Measurements from ENCODE around the gene CAMK4. TPM values are rescaled to one million over a fixed set of nuclear protein-coding genes. Genes with fewer than 3 reads are reported as not detected.

Gene CAMK4
- total RNA-seq, result 2.2 and 5.4 TPM in 2 replicates

DNA sequence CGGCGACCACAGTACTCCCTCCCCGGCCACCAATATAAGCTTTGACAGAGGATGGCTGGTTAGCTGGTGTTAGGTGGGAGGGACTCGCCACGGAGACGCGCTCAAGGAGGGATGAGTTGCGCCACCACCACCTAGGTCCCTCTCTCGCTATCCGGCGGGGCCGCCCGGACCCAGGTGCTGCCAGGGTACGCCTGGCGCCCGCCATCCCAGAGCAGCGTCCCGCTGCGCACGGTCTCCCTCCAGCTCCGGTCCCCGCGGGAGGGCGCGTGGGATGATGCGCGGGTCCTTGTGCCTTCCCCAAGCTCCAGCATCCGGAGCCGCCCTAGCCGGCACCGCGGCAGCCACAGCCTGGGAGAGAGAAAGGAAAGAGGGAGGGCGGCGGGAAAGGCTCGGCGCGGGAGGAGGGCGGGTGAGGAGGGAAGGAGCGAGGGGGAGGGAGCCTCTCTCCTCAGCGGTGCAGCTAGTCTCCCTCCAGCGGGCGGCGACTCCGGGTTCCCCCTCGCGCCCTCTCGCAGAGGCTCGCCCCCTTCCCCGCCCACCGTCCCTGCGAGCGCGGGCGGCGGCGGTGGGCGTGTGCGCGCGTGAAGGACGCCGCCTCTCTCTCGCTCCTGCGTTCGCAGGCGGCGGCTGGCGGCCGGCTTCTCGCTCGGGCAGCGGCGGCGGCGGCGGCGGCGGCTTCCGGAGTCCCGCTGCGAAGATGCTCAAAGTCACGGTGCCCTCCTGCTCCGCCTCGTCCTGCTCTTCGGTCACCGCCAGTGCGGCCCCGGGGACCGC is at the start of gene CAMK4:
CAMK4 (plus strand) TSS at position 598 of the 774 bp plus-strand sequence; CDS start at position 698, 100 bp downstream.
- DNase-seq (ENCODE audit: low read depth, low spot score), result no peak

DNA sequence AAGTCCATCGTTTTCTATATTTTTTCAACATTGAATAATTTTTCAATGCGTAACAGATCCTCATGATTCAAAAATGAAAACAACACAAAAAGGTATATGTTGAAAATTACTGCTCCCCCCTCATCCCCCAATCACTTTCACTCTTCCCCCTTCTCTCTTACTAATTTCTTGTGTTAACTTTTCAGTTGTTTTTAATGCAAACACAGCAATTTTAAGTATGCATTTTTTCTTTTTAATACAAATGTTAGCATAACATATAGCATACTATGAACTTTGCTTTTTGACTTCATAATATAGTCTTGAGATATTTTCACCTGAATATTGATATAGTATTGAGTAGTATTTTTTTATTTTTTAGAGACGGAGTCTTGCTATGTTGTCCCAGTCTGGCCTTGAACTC is 41.1 kb upstream of the CAMK4 start:
- DNase-seq (ENCODE audit: low read depth, low spot score), result no peak

DNA sequence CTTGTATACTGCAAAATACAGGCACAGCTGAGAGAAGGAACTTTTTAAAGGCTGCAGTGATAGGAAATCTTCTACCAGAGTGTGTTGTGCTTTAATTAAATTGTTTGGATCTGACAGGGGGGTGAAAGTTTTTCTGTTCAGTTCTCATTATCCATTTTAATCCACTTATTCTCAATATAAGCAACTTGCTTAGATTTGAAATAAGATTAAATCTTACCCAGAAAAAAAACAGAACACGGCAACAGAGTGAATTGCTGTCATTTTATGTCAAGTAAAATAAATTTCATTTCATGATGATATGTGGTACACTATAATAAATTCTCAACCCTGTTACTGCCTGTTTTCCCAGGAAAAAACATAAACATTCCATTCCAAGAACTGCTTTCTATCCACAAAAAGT is 37.1 kb upstream of the CAMK4 start:
- no peak for DNase-seq (ENCODE audit: low read depth, low spot score)

DNA sequence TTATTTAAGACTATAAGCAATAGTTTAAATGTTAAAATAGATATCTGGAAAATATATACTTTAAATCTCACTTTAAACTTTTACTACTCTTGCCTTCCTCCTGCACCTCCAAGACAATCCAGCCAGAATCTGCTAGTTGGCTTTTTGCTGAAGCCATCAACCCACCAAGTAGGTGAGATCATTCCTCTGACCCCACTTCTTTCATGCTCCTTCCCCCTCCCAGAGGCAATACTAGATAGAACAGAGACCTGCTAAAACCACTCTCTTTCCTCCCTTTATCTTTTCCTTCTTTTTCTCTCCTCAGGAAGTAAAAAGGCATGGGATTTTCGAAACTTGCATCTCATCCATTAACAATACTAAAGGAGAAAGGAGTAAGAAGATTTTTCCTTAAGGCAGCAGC is 30.1 kb upstream of the CAMK4 start:
- DNase-seq (ENCODE audit: low read depth, low spot score), result no peak

DNA sequence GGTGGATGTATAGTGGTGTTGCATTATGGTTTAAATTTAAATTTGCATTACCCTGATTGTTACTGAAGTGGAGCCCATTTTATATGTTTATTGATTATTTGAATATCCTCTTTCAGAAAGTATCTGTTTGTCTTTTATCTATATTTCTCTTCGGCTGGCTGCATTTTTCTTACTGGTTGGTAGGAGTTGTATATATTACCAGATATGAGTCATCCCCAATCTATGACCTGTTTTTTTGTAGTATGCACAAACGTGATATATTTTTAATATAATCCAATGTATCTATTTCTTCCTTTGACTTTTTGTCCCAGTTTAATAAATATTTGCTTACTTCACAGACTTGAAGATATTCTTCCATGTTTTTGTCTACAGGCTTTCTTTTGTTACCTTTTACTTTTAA is 29.3 kb upstream of the CAMK4 start:
- DNase-seq (ENCODE audit: low read depth, low spot score), result no peak

DNA sequence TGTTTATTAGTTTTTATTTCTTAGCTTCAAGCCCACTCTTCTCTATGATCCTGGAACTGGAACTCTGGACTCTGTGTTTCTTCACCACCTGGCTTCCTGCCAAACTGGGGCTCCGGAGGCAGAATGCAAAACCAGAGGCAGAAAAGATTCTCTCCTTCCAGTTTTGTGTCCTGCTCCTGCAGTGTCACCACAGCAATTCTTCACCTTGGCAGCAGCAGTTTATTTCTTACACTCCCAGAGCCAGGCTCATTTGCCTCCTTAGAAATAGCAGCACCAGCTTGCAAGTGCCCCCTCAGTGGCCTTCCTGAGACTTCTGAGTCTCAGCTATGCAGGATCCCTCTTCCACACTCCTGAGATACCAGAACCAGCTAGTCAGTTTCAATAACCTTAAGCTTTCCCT is 26.7 kb upstream of the CAMK4 start:
- no peak for DNase-seq (ENCODE audit: low read depth, low spot score)

DNA sequence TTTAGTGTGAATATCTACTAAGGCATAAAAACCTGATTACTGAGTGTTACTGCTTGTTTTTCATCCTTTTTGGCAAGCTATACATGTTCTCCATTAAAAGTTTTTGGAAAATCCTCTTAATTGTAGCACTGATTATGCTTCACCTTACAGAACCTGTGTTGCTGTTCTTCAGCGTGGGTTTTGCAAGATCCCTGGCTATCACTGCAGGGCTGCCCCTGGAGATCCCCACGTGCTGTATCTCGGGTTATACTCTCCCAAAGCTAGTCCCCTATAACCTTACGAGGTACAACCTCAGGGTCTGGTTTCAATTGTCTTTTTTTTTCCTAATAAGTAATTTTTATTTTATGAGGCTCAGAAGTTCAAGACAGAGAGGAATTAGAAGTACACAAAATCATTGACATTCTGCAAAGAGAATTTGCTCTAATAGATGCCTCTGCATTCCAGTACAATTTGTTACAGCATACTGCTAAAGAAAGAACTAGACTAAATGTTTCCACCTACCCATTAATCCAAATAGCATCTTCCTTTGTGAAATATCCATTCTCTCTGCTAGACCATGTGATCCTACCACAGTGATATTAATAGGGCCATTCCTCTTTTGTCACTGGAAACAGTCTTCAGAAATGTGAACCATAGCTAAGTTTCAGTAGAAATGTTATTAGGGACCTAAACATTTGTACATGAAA is 25.8 kb upstream of the CAMK4 start:
- no peak for DNase-seq (ENCODE audit: low read depth, low spot score)

DNA sequence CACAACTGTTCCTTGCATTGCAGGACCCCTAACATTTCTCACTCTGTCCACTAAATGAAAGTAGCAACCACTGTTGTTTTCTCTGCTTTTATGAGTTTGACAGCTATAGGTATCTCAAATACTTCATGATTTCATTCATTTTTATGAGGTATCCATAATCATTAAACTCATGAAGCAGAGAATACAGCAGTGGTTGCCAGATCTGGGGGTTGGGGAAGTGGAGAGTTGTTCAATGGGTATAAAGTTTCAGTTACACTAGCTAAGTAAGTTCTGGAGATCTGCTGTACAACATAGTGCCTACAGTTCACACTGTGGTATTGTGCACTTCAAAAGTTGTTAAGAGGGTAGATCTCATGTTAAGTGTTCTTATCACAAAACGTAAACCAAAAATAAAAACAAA is 23.4 kb upstream of the CAMK4 start:
- DNase-seq (ENCODE audit: low read depth, low spot score), result no peak

DNA sequence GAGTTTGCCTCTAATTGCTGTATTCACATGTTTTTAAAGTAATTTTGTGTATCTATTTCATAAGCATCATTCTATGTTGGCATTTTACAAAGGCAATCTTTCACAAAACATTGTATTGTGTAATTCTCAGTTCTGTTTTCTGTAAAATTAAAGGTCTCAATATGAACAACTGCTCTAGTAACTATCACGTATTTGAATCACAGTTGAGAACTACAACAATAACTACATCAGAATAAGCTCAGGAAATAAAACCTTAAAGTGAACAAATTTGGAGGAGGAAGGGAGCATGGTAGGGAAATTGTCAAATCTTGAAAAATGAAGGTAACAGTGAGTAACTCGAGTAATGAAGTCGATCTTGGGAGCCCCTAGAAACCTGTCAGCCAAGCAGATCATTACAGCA is 22.5 kb upstream of the CAMK4 start:
- DNase-seq (ENCODE audit: low read depth, low spot score), result no peak

DNA sequence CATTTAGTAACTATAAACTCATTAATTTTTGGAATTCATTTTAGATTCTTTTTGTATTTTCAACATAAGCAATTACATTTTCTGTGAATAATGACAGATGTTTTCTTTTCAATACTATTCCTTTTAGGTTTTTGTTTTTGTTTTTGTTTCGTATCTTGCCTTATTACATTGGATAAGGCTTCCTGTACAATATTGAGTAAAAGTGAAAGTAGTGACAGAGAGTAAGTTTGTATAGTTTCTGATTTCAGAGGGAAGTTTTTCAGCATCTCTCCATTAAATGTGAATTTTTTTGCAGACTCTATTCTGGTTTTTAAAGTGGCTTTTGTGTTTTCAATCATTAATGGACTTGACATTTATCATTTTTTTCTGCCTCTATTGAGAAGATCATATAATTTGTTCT is 12.8 kb upstream of the CAMK4 start:
- no peak for DNase-seq (ENCODE audit: low read depth, low spot score)

DNA sequence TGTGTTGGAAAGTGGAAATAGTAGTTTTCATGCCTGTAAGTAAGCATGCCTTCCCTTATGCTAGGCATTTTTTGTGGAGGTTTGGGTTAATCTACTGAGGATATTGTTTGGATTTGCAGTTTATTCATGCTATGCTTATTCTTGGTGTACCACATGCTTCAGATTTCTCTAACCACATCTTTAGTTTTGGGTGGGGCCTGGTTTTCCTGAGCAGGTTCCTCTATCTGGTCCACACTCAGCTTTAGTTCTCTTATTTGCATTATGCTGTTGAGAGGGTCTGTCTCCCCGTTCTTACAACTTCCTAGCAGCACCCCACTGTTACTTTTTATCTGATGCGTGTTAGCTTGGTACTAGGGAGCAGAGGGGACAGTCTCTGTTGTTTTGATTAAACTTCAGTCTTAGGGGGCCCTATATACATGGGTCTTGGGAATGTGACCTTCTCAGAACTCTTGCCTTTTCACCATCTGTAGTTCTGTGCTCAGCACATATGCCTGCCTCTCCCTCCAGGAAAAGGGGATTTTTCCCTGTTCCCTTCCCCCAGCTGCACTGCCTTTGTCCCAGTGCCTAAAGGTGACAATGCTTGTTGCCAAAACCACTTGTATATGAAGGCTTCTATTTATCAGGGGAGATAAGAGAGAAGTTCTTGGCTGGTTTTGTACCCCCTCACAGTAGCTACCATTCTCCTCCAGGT is 10.0 kb upstream of the CAMK4 start:
- no peak for DNase-seq (ENCODE audit: low read depth, low spot score)

DNA sequence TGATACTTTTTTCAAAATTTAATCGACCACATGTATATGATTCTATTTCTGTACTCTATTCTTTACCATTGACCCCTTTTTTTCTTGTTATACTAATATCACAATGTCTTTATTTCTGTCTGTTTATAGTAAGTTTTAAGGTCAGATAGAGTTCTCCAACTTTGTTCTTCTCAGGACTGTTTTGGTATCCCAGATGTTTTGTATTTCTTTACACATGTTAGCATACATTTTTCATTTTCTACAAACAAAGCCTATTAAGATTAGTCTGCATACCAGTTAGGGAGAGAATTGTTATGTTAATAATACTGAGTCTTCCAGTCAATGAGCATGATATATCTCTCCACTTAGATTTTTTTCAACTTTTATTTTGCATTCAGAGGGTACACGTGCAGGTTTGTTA is 8.2 kb upstream of the CAMK4 start:
- no peak for DNase-seq (ENCODE audit: low read depth, low spot score)

DNA sequence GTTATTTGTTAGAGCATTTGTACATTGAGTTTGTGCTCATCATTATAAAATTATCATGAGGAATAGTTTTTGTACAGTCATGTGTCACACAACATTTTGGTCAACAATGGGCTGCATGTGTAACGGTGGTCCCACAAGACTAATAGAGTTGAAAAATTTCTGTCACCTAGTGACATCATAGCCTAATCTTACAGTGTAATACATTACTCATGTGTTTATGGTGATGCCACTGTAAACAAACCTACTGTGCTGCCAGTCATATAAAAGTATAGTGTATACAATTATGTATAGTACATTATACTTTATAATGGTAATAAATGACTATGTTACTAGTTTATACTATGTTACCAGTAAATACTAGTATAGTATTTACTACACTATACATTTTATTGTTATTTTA is 3.0 kb upstream of the CAMK4 start:
- DNase-seq (ENCODE audit: low read depth, low spot score), result no peak

DNA sequence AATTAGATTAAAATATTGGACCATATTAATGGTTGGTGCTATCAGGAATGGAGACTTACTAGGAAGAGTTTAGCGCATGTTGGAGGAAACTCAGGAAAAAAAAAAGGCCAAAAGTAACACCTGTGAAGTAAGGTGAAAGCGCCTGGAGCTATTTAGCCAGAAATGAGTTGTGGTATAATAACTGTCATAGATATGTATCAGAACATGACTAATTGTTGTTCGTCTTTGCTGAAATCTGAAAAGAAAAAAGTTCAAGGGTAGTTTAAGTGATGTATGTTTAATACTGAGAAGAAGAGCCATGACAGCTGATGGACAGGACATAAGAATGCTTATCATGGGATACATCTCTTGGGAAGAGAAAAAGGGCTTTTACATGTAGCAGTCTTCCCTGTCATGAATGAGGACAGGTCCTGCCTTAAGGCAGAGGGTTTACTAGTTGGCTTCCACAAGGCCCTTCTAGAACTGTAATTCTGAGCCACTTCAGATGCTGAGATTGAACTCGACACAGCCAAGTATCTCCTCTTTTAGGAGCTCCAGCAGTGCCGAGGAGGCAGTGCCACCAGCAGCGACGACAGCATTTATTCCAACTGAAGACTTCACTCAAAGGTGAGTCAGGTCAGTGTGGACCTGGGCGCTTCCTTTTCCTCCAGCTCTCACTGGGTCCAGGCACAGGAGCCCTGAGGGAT is 940 bp upstream of the CAMK4 start:
- no peak for DNase-seq (ENCODE audit: low read depth, low spot score)

DNA sequence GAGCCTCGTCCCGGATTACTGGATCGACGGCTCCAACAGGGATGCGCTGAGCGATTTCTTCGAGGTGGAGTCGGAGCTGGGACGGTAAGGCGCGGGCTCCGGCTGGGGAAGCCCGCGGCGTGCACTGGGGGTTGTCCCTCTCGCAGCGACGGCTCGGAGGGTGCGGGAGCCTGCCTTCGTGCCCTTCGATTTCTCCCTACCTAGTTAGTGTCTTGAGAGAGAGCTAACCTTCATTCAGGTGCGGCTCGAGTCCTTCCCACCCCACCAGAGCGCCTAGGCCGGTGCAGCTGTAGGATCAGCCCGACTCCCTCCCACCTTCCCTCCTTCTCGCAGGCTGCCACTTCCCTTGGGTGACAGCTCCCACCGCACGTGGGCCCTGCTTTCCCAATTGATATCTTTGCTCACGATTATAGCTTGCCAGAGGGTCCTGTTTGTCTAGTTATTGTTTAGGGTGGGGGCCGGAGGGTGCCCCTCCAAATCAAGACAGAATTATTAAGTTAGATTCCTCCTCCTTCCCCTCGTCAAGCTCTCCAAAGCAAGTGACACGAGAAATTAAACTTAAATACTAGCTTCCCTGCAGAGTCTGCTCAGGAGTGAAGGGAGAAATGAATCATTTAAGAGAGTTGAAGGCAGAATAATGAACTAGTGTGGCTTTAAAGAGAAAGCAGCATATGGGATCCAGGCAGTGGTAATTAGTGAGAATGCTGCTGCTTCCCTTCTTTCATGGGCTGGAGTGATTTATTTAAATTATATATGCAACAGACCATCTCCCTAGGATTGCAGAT is 569 bp downstream of the CAMK4 start:
- no peak for DNase-seq (ENCODE audit: low read depth, low spot score)

DNA sequence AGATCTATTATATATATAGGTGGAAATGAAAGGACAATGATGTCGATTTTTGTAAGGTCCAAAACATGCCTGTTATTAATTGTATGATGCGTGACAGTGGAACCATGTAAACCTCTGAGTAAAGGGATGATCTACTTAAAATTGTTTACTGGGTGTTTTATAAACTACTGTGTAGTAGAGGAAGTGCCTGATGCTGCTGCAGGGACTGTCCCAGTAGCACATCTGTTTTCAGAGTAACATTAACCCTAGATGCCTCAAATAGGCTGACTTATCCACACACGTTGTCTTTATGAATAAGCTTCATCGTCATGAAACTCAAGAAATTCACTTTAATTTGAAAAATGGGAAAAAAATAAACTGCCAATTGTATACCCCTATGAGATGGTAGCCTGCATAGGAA is 1.7 kb downstream of the CAMK4 start:
- DNase-seq (ENCODE audit: low read depth, low spot score), result no peak

DNA sequence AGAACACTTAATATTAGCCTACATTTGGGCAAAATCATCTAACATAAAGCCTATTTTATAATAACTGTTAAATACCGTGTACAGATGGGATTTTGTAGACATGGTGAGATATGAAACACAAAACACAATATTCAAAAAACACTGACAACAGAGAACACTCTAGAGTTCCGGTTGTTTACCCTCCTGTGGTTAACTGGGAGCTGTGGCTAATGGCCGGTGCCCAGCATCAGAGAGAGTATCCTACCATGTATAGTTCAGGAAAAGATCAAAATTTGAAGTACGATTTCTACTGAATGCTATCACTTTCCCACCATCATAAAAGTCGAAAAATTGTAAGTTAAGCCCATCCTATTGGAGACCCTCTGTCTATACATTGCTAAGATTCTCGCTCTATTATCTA is 2.4 kb downstream of the CAMK4 start:
- DNase-seq (ENCODE audit: low read depth, low spot score), result no peak

DNA sequence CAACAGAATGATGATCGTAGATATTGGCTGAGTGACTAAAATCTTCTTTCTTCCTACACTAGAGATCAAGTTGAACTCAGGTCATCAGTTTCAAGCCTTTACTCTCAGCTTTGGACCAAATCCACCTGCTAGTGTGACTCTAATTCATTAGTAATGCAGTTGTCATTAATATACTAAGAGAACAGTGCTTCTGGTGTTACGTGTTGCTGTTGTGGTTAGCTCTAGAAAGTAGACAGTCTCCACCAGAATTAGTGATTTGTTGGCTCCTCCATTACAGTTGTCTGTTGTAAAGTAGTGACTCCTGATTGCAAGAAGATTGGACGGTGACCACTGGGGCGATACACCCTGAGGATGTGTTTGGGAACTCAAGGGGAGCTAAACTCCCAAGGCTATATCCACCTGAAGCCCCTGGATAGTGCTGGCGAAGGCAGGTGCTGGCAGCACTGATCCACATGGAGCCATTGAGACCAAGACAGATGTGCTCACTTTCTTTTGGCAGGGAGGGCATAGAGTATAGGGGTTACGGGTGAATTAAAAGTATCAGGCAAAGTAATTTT is 3.1 kb downstream of the CAMK4 start:
- DNase-seq (ENCODE audit: low read depth, low spot score), result no peak

DNA sequence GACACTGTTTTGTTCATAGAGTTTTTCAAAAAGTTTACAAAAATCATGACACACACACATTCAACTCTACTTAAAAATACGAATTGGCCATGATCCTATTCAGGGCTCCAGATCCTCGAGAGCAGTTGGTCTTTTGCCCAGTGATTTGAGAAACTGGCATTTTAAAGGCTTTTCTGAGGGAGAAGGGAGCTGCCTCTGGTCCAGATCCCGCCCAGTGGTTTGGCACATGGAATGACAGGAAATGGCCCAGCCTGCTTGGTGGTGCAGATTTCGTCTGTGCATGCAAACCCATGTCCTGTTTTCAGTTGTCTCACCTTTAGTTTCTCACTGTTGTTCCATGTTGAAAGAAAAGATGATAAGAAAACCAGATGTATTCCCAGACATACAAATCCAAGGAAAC is 3.6 kb downstream of the CAMK4 start:
- DNase-seq (ENCODE audit: low read depth, low spot score), result no peak

DNA sequence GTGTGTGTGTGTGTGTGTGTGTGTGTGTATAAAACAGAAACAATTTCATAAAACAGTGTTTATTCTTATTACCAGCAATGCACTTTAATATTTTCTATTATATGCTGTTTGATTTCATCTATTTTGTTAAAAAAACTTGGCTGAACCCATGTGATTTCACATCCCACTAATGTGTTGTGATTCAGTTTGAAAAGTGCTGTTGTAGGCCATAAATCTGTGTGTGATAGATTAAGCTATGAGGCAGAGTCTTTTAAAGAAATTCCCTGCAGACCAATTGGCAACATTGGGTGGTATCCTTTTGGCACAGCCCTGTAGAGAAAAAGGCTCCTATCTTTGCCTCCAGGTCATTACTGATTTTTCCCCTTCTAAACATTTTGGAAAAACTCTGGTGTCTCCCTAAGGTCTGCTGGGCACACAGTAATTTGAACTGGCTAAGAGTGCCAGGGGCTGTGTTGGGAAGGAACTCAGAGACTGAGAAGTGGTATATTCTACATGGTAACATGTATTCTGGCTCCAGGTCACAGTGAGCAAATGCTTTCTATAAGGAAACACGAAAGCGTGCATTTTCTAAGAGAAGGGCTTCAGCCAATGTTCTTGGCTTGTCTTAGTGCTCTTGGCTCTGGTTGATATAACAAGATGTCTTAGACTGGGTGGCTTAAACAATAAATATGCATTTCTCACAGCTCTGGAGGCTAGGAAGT is 4.5 kb downstream of the CAMK4 start:
- no peak for DNase-seq (ENCODE audit: low read depth, low spot score)
